GM12878 (cell line): Measurements from ENCODE around the gene UBASH3B.

ENCODE experiments used
- TF ChIP-seq, protein P1 (sequence below): IDR thresholded peaks from 2 replicates; pipeline ENCODE4 v1.6.1; 2011; ENCODE audit warnings: borderline replicate concordance, low read depth, mild to moderate bottlenecking, moderate library complexity, low read length; ENCODE audit not compliant: insufficient read depth, poor library complexity, severe bottlenecking
- TF ChIP-seq, protein P2 (sequence below), 3 experiments: IDR thresholded peaks in 2 of 3; conservative IDR thresholded peaks in 1 of 3; 2 replicates each; pipeline ENCODE4 v1.5.1; 2011; ENCODE audit warnings: low read depth in 3 of 3, low read length in 3 of 3, mild to moderate bottlenecking in 3 of 3, control low read depth in 2 of 3, moderate library complexity in 2 of 3, inconsistent platforms in 1 of 3, mixed read lengths in 1 of 3; ENCODE audit not compliant: control insufficient read depth in 2 of 3, insufficient read depth in 1 of 3; ENCODE audit errors: extremely low read depth in 1 of 3

DNA sequence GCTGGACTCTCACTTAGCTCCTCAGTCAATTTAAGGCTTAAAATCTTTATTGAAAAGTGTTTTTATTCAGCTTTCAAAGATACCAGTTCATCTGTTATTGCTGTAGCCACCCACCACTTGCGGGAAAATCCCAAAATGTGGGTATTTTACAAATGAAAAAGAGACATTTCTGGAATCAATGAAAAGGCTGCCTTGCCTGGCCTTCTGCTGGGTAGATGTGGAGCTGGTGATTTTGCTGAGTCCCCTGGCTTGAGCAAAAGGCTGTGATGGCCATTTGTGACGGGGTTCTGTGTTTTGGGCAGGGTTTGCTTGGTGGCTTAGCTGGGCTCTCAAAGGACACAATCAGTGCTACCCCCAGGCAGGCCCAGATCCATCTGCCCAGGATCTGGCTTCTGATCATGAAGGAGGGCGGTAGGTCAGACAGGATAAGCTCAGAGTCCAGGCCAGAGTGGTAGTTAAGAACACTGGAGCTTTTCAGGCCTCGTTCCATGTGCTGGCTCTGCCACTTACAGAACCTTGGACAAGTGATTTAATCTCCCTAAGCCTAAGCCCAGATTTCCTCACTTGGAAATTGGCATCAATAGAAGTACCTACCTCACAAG is 36.1 kb downstream of the UBASH3B start:
- TF ChIP-seq, protein P1, sequence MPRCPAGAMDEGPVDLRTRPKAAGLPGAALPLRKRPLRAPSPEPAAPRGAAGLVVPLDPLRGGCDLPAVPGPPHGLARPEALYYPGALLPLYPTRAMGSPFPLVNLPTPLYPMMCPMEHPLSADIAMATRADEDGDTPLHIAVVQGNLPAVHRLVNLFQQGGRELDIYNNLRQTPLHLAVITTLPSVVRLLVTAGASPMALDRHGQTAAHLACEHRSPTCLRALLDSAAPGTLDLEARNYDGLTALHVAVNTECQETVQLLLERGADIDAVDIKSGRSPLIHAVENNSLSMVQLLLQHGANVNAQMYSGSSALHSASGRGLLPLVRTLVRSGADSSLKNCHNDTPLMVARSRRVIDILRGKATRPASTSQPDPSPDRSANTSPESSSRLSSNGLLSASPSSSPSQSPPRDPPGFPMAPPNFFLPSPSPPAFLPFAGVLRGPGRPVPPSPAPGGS: no peak
- TF ChIP-seq, protein P2, sequence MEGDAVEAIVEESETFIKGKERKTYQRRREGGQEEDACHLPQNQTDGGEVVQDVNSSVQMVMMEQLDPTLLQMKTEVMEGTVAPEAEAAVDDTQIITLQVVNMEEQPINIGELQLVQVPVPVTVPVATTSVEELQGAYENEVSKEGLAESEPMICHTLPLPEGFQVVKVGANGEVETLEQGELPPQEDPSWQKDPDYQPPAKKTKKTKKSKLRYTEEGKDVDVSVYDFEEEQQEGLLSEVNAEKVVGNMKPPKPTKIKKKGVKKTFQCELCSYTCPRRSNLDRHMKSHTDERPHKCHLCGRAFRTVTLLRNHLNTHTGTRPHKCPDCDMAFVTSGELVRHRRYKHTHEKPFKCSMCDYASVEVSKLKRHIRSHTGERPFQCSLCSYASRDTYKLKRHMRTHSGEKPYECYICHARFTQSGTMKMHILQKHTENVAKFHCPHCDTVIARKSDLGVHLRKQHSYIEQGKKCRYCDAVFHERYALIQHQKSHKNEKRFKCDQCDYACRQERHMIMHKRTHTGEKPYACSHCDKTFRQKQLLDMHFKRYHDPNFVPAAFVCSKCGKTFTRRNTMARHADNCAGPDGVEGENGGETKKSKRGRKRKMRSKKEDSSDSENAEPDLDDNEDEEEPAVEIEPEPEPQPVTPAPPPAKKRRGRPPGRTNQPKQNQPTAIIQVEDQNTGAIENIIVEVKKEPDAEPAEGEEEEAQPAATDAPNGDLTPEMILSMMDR (IDR thresholded peaks at IDR 0.05 in 2 of 3, conservative IDR thresholded peaks at IDR 0.05 in 1 of 3; ENCODE audit: control insufficient read depth in 2 of 3, extremely low read depth in 1 of 3, insufficient read depth in 1 of 3, low read depth in 3 of 3, low read length in 3 of 3): no peak
